NK-92 (cell line): Measurements from ENCODE around the gene KLHL29.
"Not testable (repeated sequence)": the region's sequence is repeated elsewhere in the genome, so short reads cannot be mapped to it uniquely, and the experiment has no call there.

Experiments used
- DNase-seq: peaks from one replicate; lab custom pipeline; 2025; ENCODE audit not compliant: unreplicated experiment; lab: John Stamatoyannopoulos, UW

The KLHL29 gene

GRCh38 chr2:23698721-23699579 is 314.0 kb downstream of the KLHL29 start:
- no peak for DNase-seq

GRCh38 chr2:23699580-23699925 is 314.6 kb downstream of the KLHL29 start:
- DNase-seq, result no peak

DNA sequence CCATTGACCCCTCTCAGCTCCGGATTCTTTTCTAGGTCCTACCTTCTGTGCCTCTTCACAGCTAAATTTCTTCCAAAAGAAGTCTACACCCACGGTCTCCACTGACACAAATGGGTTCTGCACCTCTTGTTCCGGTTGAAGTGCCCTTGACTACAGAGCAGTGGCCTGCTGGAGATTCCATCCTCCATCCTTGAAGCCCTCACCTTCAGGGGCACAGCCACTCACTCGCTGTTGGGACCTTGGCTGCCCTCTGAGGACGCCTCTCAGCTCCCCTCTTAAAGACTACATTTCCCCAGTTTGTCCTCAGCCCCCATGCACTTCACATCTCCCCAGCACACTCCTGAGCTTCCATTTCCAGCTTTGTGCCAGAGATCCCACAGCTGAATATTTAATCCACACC is 315.6 kb downstream of the KLHL29 start:
- DNase-seq, result no peak

- no peak for DNase-seq
These were observed 318.1 kb downstream of the KLHL29 start for GRCh38 chr2:23703037-23703582.

- DNase-seq, result no peak
These were observed 318.8 kb downstream of the KLHL29 start for GRCh38 chr2:23703583-23704385.

GRCh38 chr2:23705771-23706612 is 321.0 kb downstream of the KLHL29 start:
- no peak for DNase-seq

GRCh38 chr2:23706613-23707078 is 321.7 kb downstream of the KLHL29 start:
- no peak for DNase-seq

DNA sequence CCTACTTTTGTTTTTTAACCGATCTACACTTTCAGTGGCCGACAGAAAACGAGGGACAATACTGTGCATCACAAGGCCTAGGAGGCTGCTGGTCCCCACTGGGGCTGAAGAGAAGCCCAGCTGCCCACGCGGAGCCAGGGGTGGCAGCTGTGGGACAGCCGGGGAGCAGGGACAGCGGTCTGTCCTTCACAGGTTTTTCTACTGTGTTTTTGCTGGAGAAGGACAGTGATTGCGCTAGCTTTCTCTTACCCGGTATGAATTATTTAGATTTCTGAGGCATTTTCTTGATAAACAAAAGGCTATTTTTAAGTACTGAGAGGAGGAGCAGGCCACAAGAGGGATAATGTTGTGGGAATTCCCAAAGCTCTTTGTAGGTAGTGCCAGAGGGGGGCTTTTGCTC is 322.1 kb downstream of the KLHL29 start:
- no peak for DNase-seq

GRCh38 chr2:23708771-23709170 is 323.8 kb downstream of the KLHL29 start:
- DNase-seq, result no peak

DNA sequence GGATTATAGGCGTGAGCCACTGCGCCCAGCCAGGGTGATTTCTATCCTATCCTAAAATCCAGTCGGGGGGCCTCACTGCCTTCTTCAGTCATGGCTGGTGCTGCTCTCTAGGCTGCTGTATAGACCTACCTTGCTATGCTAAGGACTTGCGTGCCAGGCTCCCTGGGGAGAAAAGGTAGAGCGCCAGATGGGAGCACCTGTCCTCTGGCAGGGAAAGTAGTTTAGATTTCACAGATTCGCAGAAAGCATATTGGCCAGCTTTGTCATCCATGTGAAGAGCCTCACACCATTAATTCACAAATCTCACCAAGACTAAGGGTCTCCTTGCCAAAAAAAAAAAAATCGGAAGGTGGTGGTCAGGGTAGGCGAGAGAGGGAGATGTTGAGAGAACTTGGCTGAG is 324.3 kb downstream of the KLHL29 start:
- no peak for DNase-seq

DNA sequence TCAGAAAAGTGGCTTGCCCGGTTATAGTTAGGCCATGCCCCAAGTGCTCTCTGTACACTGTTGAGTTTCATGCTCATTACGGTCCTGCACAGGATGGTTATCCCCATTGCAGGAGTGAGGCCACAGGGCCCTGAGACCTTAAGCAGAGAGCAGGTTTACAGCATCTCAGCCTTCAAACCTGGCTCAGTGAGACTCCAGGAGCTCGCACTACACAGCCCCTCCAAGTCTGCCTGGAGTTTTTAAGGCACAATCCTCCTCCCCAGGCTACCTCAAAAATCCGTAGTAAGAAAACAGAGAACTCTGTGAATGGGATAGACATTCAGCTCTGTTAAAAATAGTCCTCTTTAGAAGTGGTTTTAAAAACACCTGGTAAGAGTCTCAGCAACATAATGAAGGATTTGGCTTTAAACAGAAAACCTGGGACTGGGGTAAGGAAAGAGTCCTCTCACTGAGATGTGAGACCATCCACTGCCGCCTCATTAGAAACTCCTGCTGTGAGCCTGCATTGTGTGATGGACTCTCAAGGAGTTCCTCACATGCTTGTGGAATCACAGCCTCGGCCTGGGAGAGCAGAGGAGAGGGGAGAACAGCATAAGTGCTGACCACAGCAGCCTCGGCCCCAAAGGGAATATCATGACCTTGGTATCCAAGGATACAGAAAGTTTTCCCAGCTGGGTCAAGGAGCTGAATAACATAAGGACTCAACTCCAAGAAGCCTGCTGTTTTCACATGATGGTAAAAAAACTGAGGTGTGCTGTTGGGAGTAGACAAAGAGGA is 327.2 kb downstream of the KLHL29 start:
- no peak for DNase-seq

DNA sequence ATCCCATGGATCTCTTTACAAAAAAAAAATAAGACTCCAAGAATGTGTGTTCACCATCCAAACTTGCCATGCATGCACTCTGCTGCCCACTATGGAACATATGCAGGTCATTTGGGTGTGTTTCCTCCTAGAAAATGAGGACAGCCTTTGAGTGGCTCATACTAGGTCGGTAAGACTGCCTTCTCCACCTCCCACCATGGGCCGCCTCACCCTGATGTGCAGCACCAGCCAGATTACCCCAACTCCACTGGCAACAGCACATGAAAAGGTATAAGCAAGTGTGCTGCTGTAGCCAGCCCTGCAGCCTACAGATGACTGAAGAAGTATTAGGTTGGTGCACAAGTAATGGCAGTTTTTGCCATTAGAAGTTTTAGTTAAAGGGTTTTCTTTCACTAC is 327.8 kb downstream of the KLHL29 start:
- no peak for DNase-seq

- DNase-seq, result no peak
These were observed 328.4 kb downstream of the KLHL29 start for GRCh38 chr2:23713351-23713750.

- no peak for DNase-seq
These were observed 334.1 kb downstream of the KLHL29 start for GRCh38 chr2:23718931-23719700.

DNA sequence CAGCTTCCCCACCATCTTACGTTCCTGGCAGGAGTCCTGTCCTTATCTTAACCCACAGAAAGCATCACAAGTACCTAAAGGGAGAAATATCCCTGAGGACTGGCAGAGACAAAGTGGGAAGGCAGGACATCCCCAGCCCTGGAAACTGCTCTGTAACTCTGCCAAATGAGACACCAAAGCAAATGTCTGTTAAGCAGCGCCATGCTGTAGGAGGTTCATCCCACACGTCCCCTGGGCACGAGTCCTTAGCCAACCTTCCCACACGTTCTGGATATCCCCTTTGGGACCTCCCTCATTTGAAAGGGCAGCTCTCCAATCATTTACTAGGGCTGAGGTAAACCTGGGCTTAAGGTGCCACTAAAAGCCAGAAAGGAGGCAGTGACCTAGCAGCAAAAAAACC is 334.7 kb downstream of the KLHL29 start:
- DNase-seq, result no peak

GRCh38 chr2:23720705-23721453 is 335.9 kb downstream of the KLHL29 start:
- DNase-seq, result no peak

DNA sequence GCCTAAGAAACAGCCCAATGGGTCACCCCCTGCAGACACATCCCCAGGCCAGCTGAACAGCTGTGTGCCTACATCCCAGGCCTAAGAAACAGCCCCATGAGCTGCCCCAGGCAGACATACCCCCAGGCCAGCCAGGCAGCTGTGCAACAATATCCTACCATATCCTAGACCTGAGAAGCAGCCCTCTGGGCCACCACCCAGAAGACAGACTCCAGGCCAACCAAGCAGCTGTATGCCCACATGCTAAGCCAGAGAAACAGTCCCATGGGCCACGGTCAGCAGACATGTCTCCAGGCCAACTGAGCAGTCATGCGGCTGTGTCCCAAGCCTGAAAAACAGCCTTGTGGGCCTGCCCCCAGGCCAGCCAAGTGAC is 336.5 kb downstream of the KLHL29 start:
- no peak for DNase-seq

- no peak for DNase-seq
These were observed 337.3 kb downstream of the KLHL29 start for GRCh38 chr2:23722255-23722654.

GRCh38 chr2:23723029-23723428 is 338.1 kb downstream of the KLHL29 start:
- not testable (repeated sequence) for DNase-seq
